PC-3 (cell line): ENCODE results near the gene OVOL3.

Source experiments
- CTCF ChIP-seq: fragments of 300-600 bp; sonication (generic); conservative IDR thresholded peaks from 2 replicates; pipeline ENCODE4 v1.5.1; 2017; ENCODE audit warnings: antibody characterized with exemption, low read depth, mild to moderate bottlenecking, low read length
- EZH2 ChIP-seq: fragments of 300-600 bp; sonication (generic); IDR thresholded peaks from one replicate; pipeline ENCODE4 v1.6.1; 2017; ENCODE audit warnings: antibody characterized with exemption, mild to moderate bottlenecking, low read length; ENCODE audit not compliant: unreplicated experiment
- EZH2phosphoT487 ChIP-seq: fragments of 300-600 bp; sonication (generic); IDR thresholded peaks from 2 replicates; pipeline ENCODE4 v1.6.1; 2018; ENCODE audit warnings: mild to moderate bottlenecking, antibody characterized with exemption, low read length, borderline replicate concordance

GRCh38 chr19:36099166-36099785 is 11.7 kb upstream of the OVOL3 start:
- TF ChIP-seq CTCF (no peak), EZH2 (no peak), EZH2phosphoT487 (no peak)
